Activated B cell treated with CpG ODN at 0.5 μM for 24 hours (primary cell): ENCODE measurements around the gene SLC6A19. TPM values are rescaled to one million over a fixed set of nuclear protein-coding genes. Genes with fewer than 3 reads are reported as not detected.

Experiments used
- ATAC-seq: fragments of 200-7000 bp; cut with Tn5 transposase; one replicate; pipeline ENCODE4 v1.10.0; 2021; ENCODE audit warnings: low read depth, mild to moderate bottlenecking, moderate library complexity
- CTCF ChIA-PET: fragments of 350-600 bp; sonication (Branson Sonifier 250); formaldehyde crosslinking; loops from one replicate; lab custom pipeline; 2021; ENCODE audit warnings: antibody characterized with exemption; lab: Charles Lee
- POLR2A ChIA-PET: fragments of 350-600 bp; sonication (Branson Sonifier 250); formaldehyde crosslinking; loops from one replicate; lab custom pipeline; 2021; ENCODE audit warnings: antibody characterized with exemption; lab: Charles Lee
- DNase-seq: peaks from one replicate; pipeline ENCODE4 v3.0.0; 2022
- H3K27ac Mint-ChIP-seq: one replicate; pipeline ENCODE4 v1.8.0; 2020; ENCODE audit warnings: mixed read lengths
- H3K27me3 Mint-ChIP-seq: one replicate; pipeline ENCODE4 v1.8.0; 2021; ENCODE audit warnings: mixed read lengths
- H3K36me3 Mint-ChIP-seq: one replicate; pipeline ENCODE4 v1.8.0; 2021; ENCODE audit warnings: low read depth, mixed read lengths
- H3K4me1 Mint-ChIP-seq: one replicate; pipeline ENCODE4 v1.8.0; 2021; ENCODE audit warnings: mixed read lengths
- H3K4me3 Mint-ChIP-seq: one replicate; pipeline ENCODE4 v1.8.0; 2020; ENCODE audit warnings: mild to moderate bottlenecking, mixed read lengths
- H3K9me3 Mint-ChIP-seq: one replicate; pipeline ENCODE4 v1.8.0; 2020; ENCODE audit warnings: mixed read lengths
- intact Hi-C: fragments of 100-400 bp; cut with micrococcal nuclease; formaldehyde crosslinking; loops from one replicate; pipeline ENCODE4 v1.15.1; 2024
- total RNA-seq: library from RNA; stranded (reverse); gene quantifications from 2 replicates; pipeline ENCODE4 v1.2.3, GENCODE V29; 2022
- TF ChIP-seq, protein P1 (sequence below): fragments of 200-600 bp; IDR thresholded peaks from one replicate; pipeline ENCODE4 v1.8.0; 2022; ENCODE audit warnings: antibody characterized with exemption, mild to moderate bottlenecking

SLC6A19 gene
- total RNA-seq, result not detected in 2 replicates

DNA sequence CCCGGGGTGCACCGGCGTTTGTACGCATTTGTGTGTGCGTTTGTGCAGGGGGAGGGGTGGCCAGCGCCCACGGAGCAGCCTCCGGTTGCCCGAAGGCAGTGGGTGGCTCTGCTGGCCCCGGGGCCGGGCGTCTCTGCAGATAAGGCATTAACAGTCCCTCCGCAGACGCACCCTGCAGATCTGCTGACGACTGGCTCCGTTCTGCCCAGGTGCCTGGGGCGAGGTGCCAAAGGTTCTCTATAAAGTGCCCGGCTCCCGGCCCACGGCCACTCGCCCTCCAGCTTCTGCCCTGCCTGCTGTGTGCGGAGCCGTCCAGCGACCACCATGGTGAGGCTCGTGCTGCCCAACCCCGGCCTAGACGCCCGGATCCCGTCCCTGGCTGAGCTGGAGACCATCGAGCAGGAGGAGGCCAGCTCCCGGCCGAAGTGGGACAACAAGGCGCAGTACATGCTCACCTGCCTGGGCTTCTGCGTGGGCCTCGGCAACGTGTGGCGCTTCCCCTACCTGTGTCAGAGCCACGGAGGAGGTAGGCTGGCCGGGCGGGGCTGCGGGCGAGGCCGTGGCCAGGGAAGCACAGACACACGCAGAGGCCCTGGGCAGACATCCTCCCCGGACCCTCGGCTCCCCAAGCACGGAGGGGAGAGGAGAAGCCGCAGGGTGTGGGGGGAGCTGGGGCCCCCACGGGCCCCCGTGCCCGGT, at the start of gene SLC6A19:
TSS of gene SLC6A19 (plus strand) at position 269 of the 699 bp plus-strand sequence. CDS start at position 325, 56 bp downstream.
- H3K27ac Mint-ChIP-seq, result no peak within 1 kb of the TSS
- POLR2A ChIA-PET, result no interaction called here
- ATAC-seq, result no peak
- H3K4me3 Mint-ChIP-seq, result no peak within 1 kb of the TSS
- DNase-seq, result no peak
- no peaks in the 10 kb centered on the region for H3K4me1 Mint-ChIP-seq
- H3K27me3 Mint-ChIP-seq, result peaks cover 11% of the 10 kb centered on the region
- CTCF ChIA-PET, result no interaction called here
- TF ChIP-seq, protein P1, sequence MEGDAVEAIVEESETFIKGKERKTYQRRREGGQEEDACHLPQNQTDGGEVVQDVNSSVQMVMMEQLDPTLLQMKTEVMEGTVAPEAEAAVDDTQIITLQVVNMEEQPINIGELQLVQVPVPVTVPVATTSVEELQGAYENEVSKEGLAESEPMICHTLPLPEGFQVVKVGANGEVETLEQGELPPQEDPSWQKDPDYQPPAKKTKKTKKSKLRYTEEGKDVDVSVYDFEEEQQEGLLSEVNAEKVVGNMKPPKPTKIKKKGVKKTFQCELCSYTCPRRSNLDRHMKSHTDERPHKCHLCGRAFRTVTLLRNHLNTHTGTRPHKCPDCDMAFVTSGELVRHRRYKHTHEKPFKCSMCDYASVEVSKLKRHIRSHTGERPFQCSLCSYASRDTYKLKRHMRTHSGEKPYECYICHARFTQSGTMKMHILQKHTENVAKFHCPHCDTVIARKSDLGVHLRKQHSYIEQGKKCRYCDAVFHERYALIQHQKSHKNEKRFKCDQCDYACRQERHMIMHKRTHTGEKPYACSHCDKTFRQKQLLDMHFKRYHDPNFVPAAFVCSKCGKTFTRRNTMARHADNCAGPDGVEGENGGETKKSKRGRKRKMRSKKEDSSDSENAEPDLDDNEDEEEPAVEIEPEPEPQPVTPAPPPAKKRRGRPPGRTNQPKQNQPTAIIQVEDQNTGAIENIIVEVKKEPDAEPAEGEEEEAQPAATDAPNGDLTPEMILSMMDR, result no peak
- intact Hi-C loops, result no loop called here
- no peaks in the 10 kb centered on the region for H3K9me3 Mint-ChIP-seq
- H3K36me3 Mint-ChIP-seq, result no peaks in the 10 kb centered on the region

DNA sequence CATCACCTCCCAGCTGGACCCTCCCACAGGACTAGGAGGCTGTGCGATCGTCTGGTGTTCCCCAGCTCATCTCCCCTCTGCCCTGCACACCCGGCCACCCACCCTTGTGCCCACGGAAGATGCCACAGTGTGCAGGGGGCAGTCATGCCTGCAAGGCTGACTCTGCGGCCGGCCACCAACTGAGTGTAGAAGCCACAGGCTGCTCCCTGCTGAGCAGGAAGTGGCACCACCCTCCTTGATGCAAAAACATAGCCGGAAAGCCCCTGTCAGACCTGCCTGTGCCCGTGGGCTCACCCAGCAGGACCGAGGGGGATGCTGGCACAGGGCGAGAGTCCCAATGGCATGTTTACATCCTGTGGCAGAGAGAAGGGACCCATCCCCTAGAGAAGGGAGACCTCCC, 49.2 kb upstream of the SLC6A19 start:
- intact Hi-C loops, result loop anchor here (1.0 to 5.0 kb wide), 3 partner anchors 13 to 490 kb away; no protein-coding TSS in a partner anchor
- Mint-ChIP-seq H3K9me3 (no peaks in the 10 kb centered on the region), H3K27ac (peak overlapping the region; percentile 80), H3K4me1 (peaks cover 45% of the 10 kb centered on the region), H3K27me3 (peaks cover 18% of the 10 kb centered on the region), H3K4me3 (peak overlapping the region; percentile 63), H3K36me3 (no peaks in the 10 kb centered on the region)
- ATAC-seq (peak; percentile 87), DNase-seq (peak; percentile 37)
- POLR2A ChIA-PET, result no interaction called here
- CTCF ChIA-PET, result no interaction called here
- TF ChIP-seq, protein P1, result no peak

DNA sequence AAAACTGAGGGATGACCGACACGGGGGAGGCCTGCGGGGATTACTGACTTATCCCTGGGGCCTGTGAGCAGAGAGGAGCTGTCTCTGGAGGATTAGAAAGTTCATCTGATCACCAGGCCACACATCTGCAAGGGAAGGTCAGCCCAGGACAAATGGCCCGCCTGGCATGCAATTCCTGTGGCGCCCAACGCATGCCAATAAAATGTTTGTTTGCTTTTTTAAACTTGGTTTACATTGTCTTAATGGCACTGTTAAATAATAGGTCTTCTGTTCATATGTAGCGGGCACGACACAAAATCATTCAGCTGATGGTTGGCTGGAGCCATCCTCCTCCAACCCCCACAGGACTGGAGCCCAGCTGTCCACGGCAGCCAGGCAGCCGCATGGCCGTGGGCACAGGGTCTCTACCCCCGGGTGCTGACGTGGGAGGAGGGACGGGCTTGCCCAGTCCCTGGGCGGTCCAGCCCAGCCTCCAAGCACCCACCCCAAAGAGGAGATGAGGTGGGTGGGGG, 48.6 kb upstream of the SLC6A19 start:
- intact Hi-C loops, result loop anchor here (1.0 to 5.0 kb wide), 3 partner anchors 14 to 489 kb away; no protein-coding TSS in a partner anchor
- TF ChIP-seq, protein P1, result no peak
- POLR2A ChIA-PET, result no interaction called here
- Mint-ChIP-seq H3K27me3 (peaks cover 22% of the 10 kb centered on the region), H3K9me3 (peaks cover 4% of the 10 kb centered on the region), H3K4me3 (no peak overlapping the region), H3K4me1 (peaks cover 45% of the 10 kb centered on the region), H3K36me3 (no peaks in the 10 kb centered on the region), H3K27ac (peak overlapping the region; percentile 8)
- DNase-seq (no peak), ATAC-seq (no peak)
- CTCF ChIA-PET, result no interaction called here

DNA sequence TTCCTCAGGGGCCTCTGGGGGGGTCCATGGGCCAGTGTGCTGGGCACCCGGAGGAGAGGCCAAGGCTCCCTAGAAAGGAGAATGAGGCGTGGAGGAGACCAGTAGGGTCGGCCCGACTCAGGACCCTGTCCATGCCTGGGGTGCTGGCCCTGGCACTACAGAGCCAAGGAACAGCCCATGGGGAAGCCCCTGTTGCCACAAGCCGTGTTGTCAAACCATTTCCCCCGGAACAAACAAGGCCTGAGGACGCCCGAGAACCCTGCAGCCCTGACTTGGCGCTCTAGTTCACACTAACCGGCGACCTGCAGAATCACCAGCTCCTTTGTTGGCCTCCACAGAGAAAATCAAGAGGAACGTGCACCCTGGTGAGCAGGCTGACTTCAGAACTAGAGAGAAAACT, 48.0 kb upstream of the SLC6A19 start:
- POLR2A ChIA-PET, result interaction anchor here (0.9 kb wide), 1 partner anchor 13 kb away, joined by 3 read pairs; no protein-coding TSS in a partner anchor
- DNase-seq, result no peak
- H3K27me3 Mint-ChIP-seq, result peaks cover 22% of the 10 kb centered on the region
- peaks cover 5% of the 10 kb centered on the region for H3K9me3 Mint-ChIP-seq
- H3K27ac Mint-ChIP-seq, result peak overlapping the region; percentile 46
- peaks cover 45% of the 10 kb centered on the region for H3K4me1 Mint-ChIP-seq
- CTCF ChIA-PET, result interaction anchor here (0.8 kb wide), 1 partner anchor 14 kb away, joined by 3 read pairs; no protein-coding TSS in a partner anchor
- TF ChIP-seq, protein P1, result no peak
- intact Hi-C loops, result loop anchor here (2.0 to 5.0 kb wide), 2 partner anchors 15 to 489 kb away; no protein-coding TSS in a partner anchor
- ATAC-seq, result peak; percentile 33
- H3K36me3 Mint-ChIP-seq, result no peaks in the 10 kb centered on the region
- H3K4me3 Mint-ChIP-seq, result peak overlapping the region; percentile 7
